Measurements from ENCODE around the gene RABGGTA. TPM values are rescaled to one million over a fixed set of nuclear protein-coding genes. Genes with fewer than 3 reads are reported as not detected.

Gene RABGGTA
- total and polyA plus RNA-seq, 2 experiments from 2014 or later = 29.3 to 34.9 TPM

DNA sequence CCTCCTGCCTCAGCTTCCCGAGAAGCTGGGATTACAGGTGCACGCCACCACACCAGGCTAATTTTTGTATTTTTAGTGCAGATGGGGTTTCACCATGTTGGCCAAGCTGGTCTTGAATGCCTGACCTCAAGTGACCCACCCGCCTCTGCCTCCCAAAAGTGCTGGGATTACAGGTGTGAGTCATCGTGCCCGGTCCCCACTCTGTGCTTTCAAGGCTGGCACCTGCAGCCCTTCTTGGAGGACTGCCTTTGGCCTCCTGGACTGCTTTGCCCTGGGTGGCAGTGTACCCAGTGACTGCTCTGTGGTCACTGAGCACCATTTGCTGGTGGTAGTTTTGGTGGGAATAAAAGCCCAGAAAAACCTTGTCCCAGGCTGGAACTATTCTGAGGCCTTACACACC, 15.6 kb upstream of the RABGGTA start:
- WGBS, 2 experiments (ENCODE audit: low coverage in 1 of 2, low lambda C conversion rate in 2 of 2, missing lambda C conversion rate in 2 of 2) = 97 to 100% methylated on average over 5 of the region's 5 CpGs
- no peaks in the 10 kb centered on the region for H3K9me2 ChIP-seq (ENCODE audit: insufficient read depth)
- no peak for TF ChIP-seq EZH2 (IDR thresholded peaks at IDR 0.05; ENCODE audit: insufficient read depth, poor library complexity, severe bottlenecking)
- TF ChIP-seq EZH2phosphoT487 (IDR thresholded peaks at IDR 0.05; ENCODE audit: insufficient read depth, low read depth) = no peak
- H4K20me1 ChIP-seq (ENCODE audit: insufficient read depth) = no peaks in the 10 kb centered on the region
- H3K4me1 ChIP-seq (ENCODE audit: insufficient read depth) = no peaks in the 10 kb centered on the region
- H3K36me3 ChIP-seq (ENCODE audit: low read depth) = no peaks in the 10 kb centered on the region
- DNase-seq = no peak
- no peak overlapping the region for H2AFZ ChIP-seq
- H3K9me3 ChIP-seq (ENCODE audit: low read depth) = no peaks in the 10 kb centered on the region
- no peak overlapping the region for H3K9ac ChIP-seq
- H3K27ac ChIP-seq = no peak overlapping the region
- H3K4me2 ChIP-seq (ENCODE audit: unreplicated experiment) = no peak overlapping the region
- H3K79me2 ChIP-seq (ENCODE audit: insufficient read depth) = no peaks in the 10 kb centered on the region
- H3F3A ChIP-seq (ENCODE audit: insufficient read depth) = no peaks in the 10 kb centered on the region
- in situ Hi-C loops (cut with MboI) = no loop called here
- no peaks in the 10 kb centered on the region for H3K27me3 ChIP-seq (replicated peaks; ENCODE audit: insufficient read depth)
- no peak overlapping the region for H3K4me3 ChIP-seq

DNA sequence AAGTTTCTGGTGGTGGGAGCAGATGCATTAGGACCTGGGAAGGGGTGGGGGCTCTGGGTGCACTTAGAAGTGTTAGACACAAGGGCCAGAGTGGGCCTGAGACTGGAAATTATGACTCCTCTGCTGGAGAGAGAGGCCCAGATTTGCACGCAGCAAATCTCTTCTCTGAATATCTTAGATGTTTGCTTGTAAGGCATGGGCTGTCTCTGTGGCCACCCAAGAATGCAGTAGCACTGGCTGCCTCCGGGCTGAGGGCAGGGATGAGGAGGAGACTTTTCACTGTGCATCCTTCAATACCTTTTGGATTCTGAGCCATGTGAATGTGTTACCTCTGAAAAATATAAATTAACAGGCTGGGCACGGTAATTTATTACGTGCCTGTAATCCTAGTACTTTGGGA, 14.0 kb upstream of the RABGGTA start:
- H2AFZ ChIP-seq = no peak overlapping the region
- H3K9me3 ChIP-seq (ENCODE audit: low read depth) = no peaks in the 10 kb centered on the region
- no peak overlapping the region for H3K4me2 ChIP-seq (ENCODE audit: unreplicated experiment)
- no peaks in the 10 kb centered on the region for H4K20me1 ChIP-seq (ENCODE audit: insufficient read depth)
- no peaks in the 10 kb centered on the region for H3K79me2 ChIP-seq (ENCODE audit: insufficient read depth)
- no peak overlapping the region for H3K9ac ChIP-seq
- H3K36me3 ChIP-seq (ENCODE audit: low read depth) = no peaks in the 10 kb centered on the region
- no peaks in the 10 kb centered on the region for H3K9me2 ChIP-seq (ENCODE audit: insufficient read depth)
- no peaks in the 10 kb centered on the region for H3F3A ChIP-seq (ENCODE audit: insufficient read depth)
- no peak for TF ChIP-seq EZH2phosphoT487 (IDR thresholded peaks at IDR 0.05; ENCODE audit: insufficient read depth, low read depth)
- no peak for TF ChIP-seq EZH2 (IDR thresholded peaks at IDR 0.05; ENCODE audit: insufficient read depth, poor library complexity, severe bottlenecking)
- 33 to 42% methylated on average over 4 of the region's 4 CpGs for WGBS, 2 experiments (ENCODE audit: low coverage in 1 of 2, low lambda C conversion rate in 2 of 2, missing lambda C conversion rate in 2 of 2)
- H3K27me3 ChIP-seq (replicated peaks; ENCODE audit: insufficient read depth) = no peaks in the 10 kb centered on the region
- in situ Hi-C loops (cut with MboI) = no loop called here
- peak; percentile 45 for DNase-seq
- H3K4me1 ChIP-seq (ENCODE audit: insufficient read depth) = peaks cover 7% of the 10 kb centered on the region; the same call in 1 of the 2 replicates
- H3K4me3 ChIP-seq = no peak overlapping the region
- no peak overlapping the region for H3K27ac ChIP-seq

DNA sequence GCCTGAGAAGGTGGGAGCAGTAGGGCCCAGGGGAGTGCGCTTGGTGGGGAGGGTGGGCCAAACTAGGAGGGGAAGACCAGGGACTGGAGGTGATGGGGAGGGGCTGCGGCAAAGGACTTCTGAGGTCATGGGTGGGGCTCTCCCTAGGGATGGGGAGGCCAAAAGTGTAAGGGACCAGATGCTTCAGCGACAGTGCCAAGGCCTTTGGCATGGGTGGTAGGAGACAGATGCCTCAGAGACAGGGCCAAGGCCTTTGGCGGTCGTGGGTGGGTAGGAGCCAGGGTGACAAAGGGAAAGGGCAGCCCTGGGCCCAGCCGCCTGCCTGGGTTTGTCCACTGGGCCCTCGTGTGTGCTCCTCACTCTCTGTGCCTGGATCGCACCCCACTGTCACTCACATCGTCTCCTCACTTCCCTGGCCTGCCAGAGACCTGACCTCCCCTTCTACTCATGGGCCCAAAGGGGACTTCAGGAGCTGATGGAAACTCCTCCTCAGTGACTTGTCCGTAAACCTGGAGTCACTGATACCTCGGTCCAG, 13.2 kb upstream of the RABGGTA start:
- Histone ChIP-seq H2AFZ (no peak overlapping the region), H3K4me1 (ENCODE audit: insufficient read depth) (peaks cover 7% of the 10 kb centered on the region; the same call in 1 of the 2 replicates), H3K79me2 (ENCODE audit: insufficient read depth) (no peaks in the 10 kb centered on the region), H3K9me3 (ENCODE audit: low read depth) (no peaks in the 10 kb centered on the region), H3K27ac (no peak overlapping the region), H4K20me1 (ENCODE audit: insufficient read depth) (no peaks in the 10 kb centered on the region), H3F3A (ENCODE audit: insufficient read depth) (no peaks in the 10 kb centered on the region), H3K36me3 (ENCODE audit: low read depth) (no peaks in the 10 kb centered on the region), H3K9me2 (ENCODE audit: insufficient read depth) (no peaks in the 10 kb centered on the region), H3K9ac (no peak overlapping the region), H3K4me3 (no peak overlapping the region), H3K27me3 (replicated peaks; ENCODE audit: insufficient read depth) (no peaks in the 10 kb centered on the region), H3K4me2 (ENCODE audit: unreplicated experiment) (no peak overlapping the region)
- no peak for DNase-seq
- TF ChIP-seq EZH2 (IDR thresholded peaks at IDR 0.05; ENCODE audit: insufficient read depth, poor library complexity, severe bottlenecking) (no peak), EZH2phosphoT487 (IDR thresholded peaks at IDR 0.05; ENCODE audit: insufficient read depth, low read depth) (no peak)
- WGBS, 2 experiments (ENCODE audit: low coverage in 1 of 2, low lambda C conversion rate in 2 of 2, missing lambda C conversion rate in 2 of 2) = 40 to 41% methylated on average over 9 to 11 of the region's 11 CpGs
- in situ Hi-C loops (cut with MboI) = no loop called here

DNA sequence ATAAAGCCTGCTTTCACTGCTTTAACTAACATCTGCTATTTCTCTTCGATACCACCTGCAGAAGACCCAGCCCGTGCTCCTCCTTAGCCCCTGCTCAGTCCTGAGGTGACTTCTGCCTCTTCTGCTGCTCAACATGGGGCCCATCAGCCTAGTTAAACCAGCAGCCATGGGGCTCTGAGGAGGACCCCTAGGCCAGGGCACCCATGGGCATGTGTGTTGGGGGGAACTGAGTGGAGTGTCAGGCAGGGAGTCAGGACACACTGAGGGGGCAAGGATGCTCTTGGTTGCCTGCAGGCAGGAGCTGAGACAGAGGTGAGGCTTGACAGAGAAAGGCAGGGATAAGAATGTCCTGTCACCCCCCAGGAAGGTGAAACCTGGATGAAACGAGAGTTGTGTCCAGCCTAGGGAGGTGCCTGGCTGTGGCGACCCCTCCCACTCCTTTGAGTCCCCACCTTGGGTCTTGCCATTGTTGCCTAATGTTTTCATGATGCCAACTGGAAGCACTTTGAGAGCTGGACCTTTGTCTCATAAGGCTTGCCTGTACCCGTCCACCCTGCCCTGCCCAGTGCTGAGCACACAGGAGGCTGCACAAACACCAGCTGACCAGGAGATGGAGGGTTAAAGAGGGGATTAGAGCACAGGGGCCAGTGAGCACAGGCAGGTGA, 12.5 kb upstream of the RABGGTA start:
- Histone ChIP-seq H3K9me3 (ENCODE audit: low read depth) (no peaks in the 10 kb centered on the region), H3K36me3 (ENCODE audit: low read depth) (no peaks in the 10 kb centered on the region), H3K4me2 (ENCODE audit: unreplicated experiment) (no peak overlapping the region), H4K20me1 (ENCODE audit: insufficient read depth) (no peaks in the 10 kb centered on the region), H3K27ac (no peak overlapping the region), H3K9ac (no peak overlapping the region), H3K27me3 (replicated peaks; ENCODE audit: insufficient read depth) (no peaks in the 10 kb centered on the region), H2AFZ (no peak overlapping the region), H3K4me3 (no peak overlapping the region), H3K79me2 (ENCODE audit: insufficient read depth) (no peaks in the 10 kb centered on the region), H3K9me2 (ENCODE audit: insufficient read depth) (no peaks in the 10 kb centered on the region), H3F3A (ENCODE audit: insufficient read depth) (no peaks in the 10 kb centered on the region), H3K4me1 (ENCODE audit: insufficient read depth) (peaks cover 13% of the 10 kb centered on the region; the same call in 1 of the 2 replicates)
- TF ChIP-seq EZH2 (IDR thresholded peaks at IDR 0.05; ENCODE audit: insufficient read depth, poor library complexity, severe bottlenecking) = no peak
- no peak for TF ChIP-seq EZH2phosphoT487 (IDR thresholded peaks at IDR 0.05; ENCODE audit: insufficient read depth, low read depth)
- no peak for DNase-seq
- in situ Hi-C loops (cut with MboI) = no loop called here
- 74 to 76% methylated on average over 5 of the region's 5 CpGs for WGBS, 2 experiments (ENCODE audit: low coverage in 1 of 2, low lambda C conversion rate in 2 of 2, missing lambda C conversion rate in 2 of 2)

All from GM23248 (cell line).